Measurements from ENCODE around the gene CALN1.
"Not testable (repeated sequence)": the region's sequence is repeated elsewhere in the genome, so short reads cannot be mapped to it uniquely, and the experiment has no call there.

Gene CALN1

GRCh38 chr7:71843676-71844075 lies 568.5 kb downstream of the CALN1 start:
- no peak for DNase-seq

- no peak for DNase-seq
These were observed 569.4 kb downstream of the CALN1 start for GRCh38 chr7:71842786-71843185.

- no peak for DNase-seq
These were observed 569.8 kb downstream of the CALN1 start for GRCh38 chr7:71842381-71842780.

GRCh38 chr7:71835056-71835455 lies 577.1 kb downstream of the CALN1 start:
- no peak for DNase-seq

GRCh38 chr7:71829515-71829914 lies 582.6 kb downstream of the CALN1 start:
- no peak for DNase-seq

GRCh38 chr7:71828361-71828760 lies 583.8 kb downstream of the CALN1 start:
- DNase-seq = no peak

- no peak for DNase-seq
These were observed 586.0 kb downstream of the CALN1 start for GRCh38 chr7:71826141-71826540.

- no peak for DNase-seq
These were observed 588.0 kb downstream of the CALN1 start for GRCh38 chr7:71824006-71824760.

- not testable (repeated sequence) for DNase-seq
These were observed 589.7 kb downstream of the CALN1 start for GRCh38 chr7:71822406-71822805.

- no peak for DNase-seq
These were observed 594.2 kb downstream of the CALN1 start for GRCh38 chr7:71817916-71818315.

GRCh38 chr7:71808115-71808514 lies 604.0 kb downstream of the CALN1 start:
- no peak for DNase-seq

GRCh38 chr7:71804256-71804655 lies 607.9 kb downstream of the CALN1 start:
- no peak for DNase-seq

GRCh38 chr7:71801976-71802375 lies 610.2 kb downstream of the CALN1 start:
- no peak for DNase-seq

- no peak for DNase-seq
These were observed 611.8 kb downstream of the CALN1 start for GRCh38 chr7:71800321-71800720.

- no peak for DNase-seq
These were observed 616.7 kb downstream of the CALN1 start for GRCh38 chr7:71795410-71795809.

GRCh38 chr7:71793251-71793650 lies 618.9 kb downstream of the CALN1 start:
- no peak for DNase-seq

- no peak for DNase-seq
These were observed 624.6 kb downstream of the CALN1 start for GRCh38 chr7:71787513-71787912.

GRCh38 chr7:71785216-71785615 lies 626.9 kb downstream of the CALN1 start:
- no peak for DNase-seq

- no peak for DNase-seq
These were observed 627.4 kb downstream of the CALN1 start for GRCh38 chr7:71784781-71785180.

GRCh38 chr7:71784180-71784579 lies 628.0 kb downstream of the CALN1 start:
- DNase-seq = no peak

- DNase-seq = no peak
These were observed 628.4 kb downstream of the CALN1 start for GRCh38 chr7:71783779-71784178.

- DNase-seq = no peak
These were observed 630.1 kb downstream of the CALN1 start for GRCh38 chr7:71782051-71782450.

- no peak for DNase-seq
These were observed 631.9 kb downstream of the CALN1 start for GRCh38 chr7:71780282-71780681.

- no peak for DNase-seq
These were observed 634.9 kb downstream of the CALN1 start for GRCh38 chr7:71777278-71777677.

GRCh38 chr7:71776726-71777125 lies 635.4 kb downstream of the CALN1 start:
- DNase-seq = no peak
